ENCODE results near the gene PRKD2.

Gene PRKD2

GRCh38 chr19:46660551-46661019 is 56.3 kb downstream of the PRKD2 start:
- DNase-seq (ENCODE audit: low read depth), result no peak

DNA sequence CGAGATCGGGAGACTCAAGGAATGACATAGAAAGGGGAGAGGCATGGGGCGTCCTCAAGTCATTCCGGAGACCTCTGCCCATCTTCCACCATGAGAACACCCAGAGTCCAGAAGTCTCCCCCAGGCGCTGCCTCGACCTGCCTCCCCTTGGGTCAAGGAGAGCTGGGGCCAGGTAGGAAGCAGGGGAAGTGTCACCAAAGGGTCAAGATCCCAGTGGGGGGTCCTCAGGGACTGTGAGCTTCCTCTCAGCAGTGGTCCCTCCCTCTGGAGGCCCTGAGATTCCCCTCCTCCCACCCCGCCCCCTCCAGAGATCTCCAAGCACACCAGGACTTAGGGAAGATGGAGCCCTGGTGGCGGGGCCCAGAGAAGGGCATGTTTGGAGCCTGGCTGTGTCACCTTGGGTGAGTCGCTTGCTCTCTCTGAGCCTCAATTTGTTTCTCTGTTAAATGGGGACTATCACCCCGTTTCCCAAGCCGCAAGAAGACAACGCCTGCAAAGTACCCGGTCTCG is 56.9 kb downstream of the PRKD2 start:
- no peak for DNase-seq (ENCODE audit: low read depth)

- no peak for DNase-seq (ENCODE audit: low read depth)
These were observed 57.5 kb downstream of the PRKD2 start for GRCh38 chr19:46659151-46660007.

DNA sequence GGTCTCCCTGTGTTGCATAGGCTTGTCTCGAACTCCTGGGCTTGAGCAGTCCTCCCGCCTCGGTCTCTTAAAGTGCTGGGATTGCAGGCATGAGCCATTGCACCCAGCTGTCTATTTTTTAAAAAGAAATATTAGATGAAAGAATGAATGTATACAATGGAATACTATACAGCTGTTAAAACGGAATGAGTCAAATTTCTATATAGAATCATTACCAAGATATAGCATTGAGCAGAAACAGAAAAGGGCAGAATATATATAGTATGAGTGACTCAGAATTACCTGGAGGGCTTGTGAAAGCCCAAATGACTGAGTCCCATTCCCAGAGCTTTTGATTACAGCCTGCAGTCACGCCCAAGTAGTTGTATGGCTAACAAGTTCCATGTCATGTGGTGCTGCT is 60.4 kb downstream of the PRKD2 start:
- no peak for DNase-seq (ENCODE audit: low read depth)

GRCh38 chr19:46654621-46655152 is 62.2 kb downstream of the PRKD2 start:
- DNase-seq (ENCODE audit: low read depth), result no peak

- DNase-seq (ENCODE audit: low read depth), result no peak
These were observed 66.5 kb downstream of the PRKD2 start for GRCh38 chr19:46650445-46650844.

- no peak for DNase-seq (ENCODE audit: low read depth)
These were observed 67.7 kb downstream of the PRKD2 start for GRCh38 chr19:46648961-46649960.

DNA sequence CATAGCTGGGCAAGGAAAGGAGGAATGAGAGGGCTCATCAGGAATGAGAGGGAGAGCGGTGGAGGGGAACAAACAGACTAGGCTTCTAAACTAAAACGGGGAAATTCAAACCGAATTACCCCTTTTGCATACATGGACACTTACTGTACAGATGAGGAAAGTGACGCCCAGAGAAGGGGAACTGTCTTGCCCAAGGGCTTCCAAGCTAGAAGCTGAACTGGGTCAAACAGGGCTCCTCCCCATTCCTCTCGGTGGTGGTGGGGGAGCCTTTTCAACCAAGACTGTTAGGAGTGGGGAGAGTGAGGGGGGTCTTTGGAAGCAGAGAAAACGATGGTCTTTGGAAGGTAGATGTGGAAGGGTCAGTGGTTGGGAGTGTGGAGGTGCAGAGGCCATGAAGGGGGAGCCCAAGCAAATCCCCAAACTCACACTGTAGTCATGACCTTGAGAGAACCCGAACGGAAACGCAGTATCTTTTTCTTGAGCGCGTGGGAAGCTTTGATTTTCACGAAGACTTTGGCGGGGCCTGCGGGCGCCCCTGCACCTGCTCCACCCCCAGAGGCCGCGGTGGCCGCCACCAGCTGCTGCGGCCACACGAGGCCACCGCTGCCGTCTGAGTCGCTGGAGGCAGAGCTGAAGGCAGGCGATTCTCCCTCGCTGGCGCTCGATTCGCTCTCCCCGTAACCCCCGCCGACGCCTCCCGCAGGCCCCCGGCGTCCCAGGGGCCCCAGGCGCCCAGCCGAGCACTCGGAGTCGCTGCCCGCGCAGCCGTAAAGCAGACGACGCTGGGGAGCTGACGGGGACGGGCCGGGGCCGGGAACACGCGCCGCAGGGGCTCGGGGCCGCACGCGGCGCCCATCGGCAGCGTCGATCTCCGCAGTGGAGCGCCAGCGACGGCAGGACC is 68.6 kb downstream of the PRKD2 start:
- DNase-seq (ENCODE audit: low read depth), result no peak

GRCh38 chr19:46646402-46646801 is 70.5 kb downstream of the PRKD2 start:
- DNase-seq (ENCODE audit: low read depth), result no peak

- DNase-seq (ENCODE audit: low read depth), result no peak
These were observed 72.2 kb downstream of the PRKD2 start for GRCh38 chr19:46644720-46645119.

- no peak for DNase-seq (ENCODE audit: low read depth)
These were observed 76.3 kb downstream of the PRKD2 start for GRCh38 chr19:46640656-46641055.

DNA sequence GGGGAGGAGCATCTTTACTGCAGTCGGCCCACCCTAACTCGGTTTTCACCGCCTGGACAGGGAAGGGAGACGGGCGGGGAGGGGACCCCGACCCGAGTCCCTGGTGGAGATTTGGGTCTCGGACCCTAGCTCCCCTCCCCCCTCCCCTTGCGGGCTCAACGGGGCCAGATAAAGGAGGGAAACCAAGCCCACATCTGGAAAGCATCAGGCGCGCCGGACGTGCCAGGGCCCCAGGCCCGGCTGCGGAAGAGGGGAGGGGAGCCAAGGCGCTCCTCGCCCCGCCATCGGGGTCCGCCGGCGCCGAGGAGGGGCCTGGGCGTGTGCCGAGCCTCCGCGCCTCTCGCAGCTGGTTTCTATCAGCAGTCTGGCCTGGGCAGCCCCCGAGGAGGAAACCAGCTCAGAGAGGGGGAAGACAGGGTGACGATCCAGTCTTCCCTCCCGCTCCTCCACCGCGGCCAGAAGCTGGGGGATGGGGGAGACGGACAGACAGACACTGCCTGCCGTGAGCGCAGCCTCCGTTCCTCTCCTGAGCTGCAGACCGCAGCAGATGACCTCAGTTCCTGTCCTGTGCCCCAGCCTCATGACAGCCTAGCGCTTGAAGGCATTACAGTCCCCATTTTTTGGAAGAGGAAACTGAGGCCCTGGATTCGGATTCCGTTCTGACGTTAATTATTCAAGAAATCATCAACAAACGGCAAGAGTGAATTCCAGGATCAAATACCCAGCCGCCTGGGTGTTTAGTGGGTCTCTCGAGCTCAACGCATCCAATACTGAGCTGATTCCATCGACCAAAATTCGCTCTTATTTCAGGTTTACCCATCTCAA is 77.3 kb downstream of the PRKD2 start:
- DNase-seq (ENCODE audit: low read depth), result no peak

- no peak for DNase-seq (ENCODE audit: low read depth)
These were observed 79.7 kb downstream of the PRKD2 start for GRCh38 chr19:46637224-46637623.

DNA sequence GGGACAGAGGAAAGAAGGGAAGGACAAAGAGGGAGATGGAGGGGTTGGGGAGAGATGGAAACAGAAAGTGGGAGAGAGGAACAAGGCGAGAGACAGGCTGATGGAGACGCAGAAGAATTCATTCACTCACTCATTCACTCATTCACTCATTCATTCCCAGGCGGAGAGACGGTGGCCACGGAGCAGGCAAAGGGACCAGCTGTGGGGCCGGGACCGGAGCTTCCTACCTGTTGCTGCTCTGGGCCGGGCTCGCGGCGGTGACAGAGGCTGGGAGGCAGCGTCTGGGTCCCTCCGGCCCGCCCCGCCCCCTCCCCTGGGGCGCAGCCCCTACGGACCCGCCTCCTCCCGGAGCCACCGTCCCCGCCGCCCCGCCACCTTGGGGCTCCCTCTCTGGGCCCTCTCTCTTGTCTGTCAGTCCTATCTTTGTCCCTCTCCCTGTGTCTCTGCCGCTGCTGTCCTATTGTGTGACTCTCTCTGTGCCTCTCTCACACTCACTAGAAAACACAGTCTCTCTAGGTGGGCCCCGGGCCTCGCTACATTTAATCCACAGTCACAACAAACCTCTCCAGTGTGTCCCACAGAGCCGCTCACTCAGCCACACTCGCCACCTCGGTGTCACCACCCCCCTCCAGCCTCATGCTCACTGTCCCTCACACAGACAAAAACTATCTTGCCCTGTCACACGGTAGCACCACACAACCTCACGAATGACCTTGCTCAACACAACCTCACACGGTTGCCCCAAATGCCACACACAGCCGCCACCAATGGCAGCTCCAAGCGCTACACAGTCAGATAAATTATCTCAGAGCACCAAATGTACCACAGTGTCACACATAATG is 80.8 kb downstream of the PRKD2 start, which contains the start of gene GNG8:
TSS of gene GNG8 (minus strand) at position 283 of the 842 bp plus-strand sequence. CDS start 1,520 bp downstream, outside the sequence.
- no peak for DNase-seq (ENCODE audit: low read depth)

- no peak for DNase-seq (ENCODE audit: low read depth)
These were observed 82.2 kb downstream of the PRKD2 start for GRCh38 chr19:46634656-46635218.

DNA sequence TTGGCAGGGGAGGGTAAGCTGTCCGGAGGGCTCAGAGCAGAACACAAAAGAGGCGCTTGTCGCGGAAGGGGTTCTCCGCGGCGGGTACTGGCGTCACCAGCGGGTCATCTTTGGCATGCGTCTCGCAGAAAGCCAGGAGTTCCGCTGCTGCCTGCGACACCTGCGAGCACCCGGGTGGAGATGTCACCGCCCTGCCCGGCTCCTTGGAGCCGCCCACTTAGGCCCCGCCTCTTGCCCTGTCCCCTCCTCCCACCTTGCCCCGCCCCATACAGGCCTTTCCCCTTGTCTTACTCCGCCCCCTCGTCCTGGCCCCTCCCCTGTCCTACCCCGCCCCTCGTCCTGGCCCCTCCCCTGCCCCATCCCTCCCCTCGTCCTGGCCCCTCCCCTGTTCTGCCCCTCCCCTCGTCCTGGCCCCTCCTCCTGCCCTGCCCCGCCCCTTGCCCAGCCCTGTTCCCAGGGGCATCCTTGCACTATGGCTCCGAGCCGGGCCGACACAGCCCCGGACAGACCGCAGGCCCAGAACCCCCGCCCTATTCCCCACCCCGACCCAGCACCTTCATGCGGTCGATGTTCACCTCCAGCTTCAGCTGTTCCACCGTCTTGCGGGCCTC is 82.8 kb downstream of the PRKD2 start:
- DNase-seq (ENCODE audit: low read depth), result peak; percentile 83

GRCh38 chr19:46633130-46633529 is 83.8 kb downstream of the PRKD2 start:
- DNase-seq (ENCODE audit: low read depth), result no peak

DNA sequence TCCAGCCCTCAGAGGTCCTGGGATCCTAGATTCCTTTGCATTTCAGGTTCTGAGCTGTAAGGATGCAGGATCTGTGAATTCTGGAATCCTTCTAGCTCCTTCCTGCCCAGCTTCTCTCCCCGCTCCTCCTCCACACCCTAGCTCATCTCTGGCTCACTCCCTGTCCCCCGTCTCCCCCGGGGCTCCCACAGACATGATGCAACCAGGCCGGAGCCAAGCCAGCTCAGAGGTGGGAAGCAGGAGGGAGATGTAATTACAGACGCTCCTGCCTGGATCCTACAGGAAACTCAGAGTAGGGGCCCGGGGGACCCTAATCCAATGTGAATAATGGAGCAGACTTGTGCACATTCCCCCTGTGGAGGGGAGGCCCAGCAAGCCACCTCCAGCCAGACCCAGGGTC is 85.4 kb downstream of the PRKD2 start:
- DNase-seq (ENCODE audit: low read depth), result no peak

Data from activated gamma-delta T cell treated with anti-CD3 and anti-CD28 coated beads, Interleukin-2, amount 50 U/mL, for 16 hours (primary cell).